Ectodermal cell (in vitro differentiated cells): ENCODE measurements around the gene TBC1D3B.

Source experiments
- H3K27ac ChIP-seq: 2 replicates; pipeline ENCODE4 v1.7.0; 2013; ENCODE audit warnings: mild to moderate bottlenecking, low read depth, low read length; ENCODE audit not compliant: insufficient read depth, poor library complexity, severe bottlenecking
- H3K27me3 ChIP-seq: 2 replicates; pipeline ENCODE4 v1.7.0; 2013; ENCODE audit warnings: mild to moderate bottlenecking, low read length; ENCODE audit not compliant: insufficient read depth, control insufficient read depth, poor library complexity, severe bottlenecking
- H3K36me3 ChIP-seq: one replicate; pipeline ENCODE4 v1.7.0; 2013; ENCODE audit warnings: low read length; ENCODE audit not compliant: control insufficient read depth, insufficient read depth
- H3K4me1 ChIP-seq: one replicate; pipeline ENCODE4 v1.7.0; 2013; ENCODE audit warnings: low read length; ENCODE audit not compliant: control insufficient read depth, insufficient read depth
- H3K4me3 ChIP-seq: 2 replicates; pipeline ENCODE4 v1.7.0; 2013; ENCODE audit warnings: low read depth, low read length, control low read depth; ENCODE audit not compliant: insufficient read depth
- H3K9me3 ChIP-seq: 2 replicates; pipeline ENCODE4 v1.7.0; 2013; ENCODE audit warnings: mild to moderate bottlenecking, low read length, moderate library complexity; ENCODE audit not compliant: control insufficient read depth
- WGBS, 2 experiments: methylation state at CpG; one replicate each; pipeline ENCODE4 v1.1.7; 2013; ENCODE audit warnings: missing lambda C conversion rate in 2 of 2; 5-methylcytosine and 5-hydroxymethylcytosine counted together

Gene TBC1D3B

DNA sequence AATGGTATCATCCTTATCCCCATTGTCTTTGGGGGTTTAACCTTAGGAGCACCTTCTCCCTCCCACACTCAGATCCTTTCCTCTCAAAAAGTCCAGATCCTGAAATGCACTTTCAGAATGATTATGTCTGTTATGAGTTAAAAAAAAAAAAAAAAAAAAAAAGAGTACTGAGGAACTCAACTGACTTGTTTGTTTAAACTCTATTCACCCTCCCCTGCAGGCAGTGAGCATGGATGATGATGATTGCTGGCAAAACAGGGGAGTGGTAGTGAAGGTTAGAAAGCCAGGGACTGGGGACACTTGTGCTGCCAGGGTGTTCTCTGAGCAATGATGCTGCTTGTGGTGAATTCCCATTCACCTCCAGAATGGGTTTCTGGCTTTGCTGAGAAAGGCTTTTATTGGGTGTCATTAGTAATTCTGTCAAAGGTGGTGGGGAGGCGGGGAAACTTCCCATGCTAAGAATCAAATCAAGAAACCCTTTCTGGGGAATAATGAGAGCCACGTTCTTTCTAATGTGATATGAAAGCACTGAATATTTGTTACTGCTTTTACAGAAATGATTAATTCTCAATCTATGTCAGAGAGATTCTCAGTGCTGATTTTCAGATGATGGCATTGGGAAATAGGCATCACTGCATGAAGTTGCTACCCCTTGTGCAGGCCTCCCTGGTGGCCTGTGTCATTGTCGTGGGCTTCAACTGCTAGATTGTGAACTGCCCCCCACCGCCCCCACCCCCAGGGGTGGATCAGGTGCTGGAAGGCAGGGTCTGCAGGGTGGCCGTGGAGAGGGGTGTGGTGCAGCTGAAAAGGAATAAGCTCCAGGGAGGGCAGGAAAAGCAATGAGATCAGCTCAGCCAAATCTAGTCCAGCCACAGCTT, 58.7 kb downstream of the TBC1D3B start:
- Histone ChIP-seq H3K27me3 (no peaks in the 10 kb centered on the region), H3K36me3 (no peaks in the 10 kb centered on the region), H3K4me1 (peaks cover 7% of the 10 kb centered on the region), H3K27ac (no peak overlapping the region), H3K4me3 (no peak overlapping the region), H3K9me3 (no peaks in the 10 kb centered on the region)
- WGBS, 2 experiments = 63 to 83% methylated on average over 3 to 4 of the region's 5 CpGs
